Activated gamma-delta T cell treated with anti-CD3 and anti-CD28 coated beads, Interleukin-2, amount 50 U/mL, for 16 hours (primary cell): ENCODE data around the gene THEM4.
A peak's percentile ranks its signal among the peaks of the same experiment; 100 is the strongest.
"Not testable (repeated sequence)": the region's sequence is repeated elsewhere in the genome, so short reads cannot be mapped to it uniquely, and the experiment has no call there.

Experiments used
- DNase-seq: peaks from one replicate; pipeline ENCODE4 v3.0.0-alpha.2; 2020; ENCODE audit warnings: low read depth

Gene THEM4

DNA sequence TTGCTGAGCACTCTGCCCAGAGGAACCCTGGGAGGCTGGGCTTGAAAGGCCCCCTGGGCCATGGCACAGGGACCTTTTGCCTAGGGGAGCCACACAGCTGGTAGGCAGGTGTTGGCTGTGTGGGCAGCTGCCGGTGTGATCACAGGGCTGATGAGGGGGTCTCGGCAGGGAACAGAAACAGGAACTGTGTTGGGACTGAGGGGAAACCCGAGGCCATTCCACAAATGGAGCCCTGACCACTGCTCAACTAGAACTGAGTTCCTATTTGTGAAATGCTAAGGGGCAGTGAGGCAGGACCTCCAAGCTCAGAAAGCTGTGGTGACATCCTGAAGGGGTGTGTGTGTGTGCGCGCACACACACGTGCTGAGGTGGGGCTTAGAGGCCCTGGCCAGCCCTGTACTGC, 49.4 kb downstream of the THEM4 start:
- no peak for DNase-seq

GRCh38 chr1:151858886-151859665, 50.2 kb downstream of the THEM4 start:
- no peak for DNase-seq

GRCh38 chr1:151858030-151858746, 51.1 kb downstream of the THEM4 start:
- DNase-seq: no peak

GRCh38 chr1:151855933-151856332, 53.4 kb downstream of the THEM4 start:
- DNase-seq: no peak

- not testable (repeated sequence) for DNase-seq
Observed at GRCh38 chr1:151855516-151855915, 53.8 kb downstream of the THEM4 start.

- no peak for DNase-seq
Observed at GRCh38 chr1:151854658-151855057, 54.7 kb downstream of the THEM4 start.

- DNase-seq: no peak
Observed at GRCh38 chr1:151853411-151853943, 55.8 kb downstream of the THEM4 start, which contains the start of gene THEM5. THEM5 (minus strand) TSS chr1:151853712; CDS start chr1:151853565, 147 bp downstream.

- DNase-seq: no peak
Observed at GRCh38 chr1:151852733-151853132, 56.6 kb downstream of the THEM4 start.

DNA sequence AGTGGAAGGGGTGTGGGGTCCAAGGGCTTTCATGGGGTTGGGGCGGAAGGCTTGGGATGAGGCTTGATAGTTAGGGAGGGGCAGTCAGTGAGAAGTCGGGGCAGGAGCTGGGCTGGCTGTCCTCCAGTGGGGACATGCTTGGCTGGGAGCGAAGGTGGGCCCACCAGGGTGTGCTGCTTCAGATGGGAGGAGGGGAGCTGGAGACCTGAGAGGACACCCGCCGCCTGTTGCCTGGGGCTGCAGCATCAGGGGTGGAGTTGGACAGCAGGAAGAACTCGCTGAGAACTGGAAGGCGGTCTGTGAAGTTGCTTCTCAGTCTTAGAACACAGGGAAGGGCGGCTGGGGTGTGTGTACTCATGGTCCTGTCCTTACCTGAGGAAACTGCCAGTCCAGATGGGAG, 57.4 kb downstream of the THEM4 start:
- no peak for DNase-seq

GRCh38 chr1:151849871-151850270, 59.4 kb downstream of the THEM4 start:
- no peak for DNase-seq

GRCh38 chr1:151849126-151849525, 60.2 kb downstream of the THEM4 start:
- no peak for DNase-seq

GRCh38 chr1:151847867-151848596, 61.3 kb downstream of the THEM4 start:
- no peak for DNase-seq

DNA sequence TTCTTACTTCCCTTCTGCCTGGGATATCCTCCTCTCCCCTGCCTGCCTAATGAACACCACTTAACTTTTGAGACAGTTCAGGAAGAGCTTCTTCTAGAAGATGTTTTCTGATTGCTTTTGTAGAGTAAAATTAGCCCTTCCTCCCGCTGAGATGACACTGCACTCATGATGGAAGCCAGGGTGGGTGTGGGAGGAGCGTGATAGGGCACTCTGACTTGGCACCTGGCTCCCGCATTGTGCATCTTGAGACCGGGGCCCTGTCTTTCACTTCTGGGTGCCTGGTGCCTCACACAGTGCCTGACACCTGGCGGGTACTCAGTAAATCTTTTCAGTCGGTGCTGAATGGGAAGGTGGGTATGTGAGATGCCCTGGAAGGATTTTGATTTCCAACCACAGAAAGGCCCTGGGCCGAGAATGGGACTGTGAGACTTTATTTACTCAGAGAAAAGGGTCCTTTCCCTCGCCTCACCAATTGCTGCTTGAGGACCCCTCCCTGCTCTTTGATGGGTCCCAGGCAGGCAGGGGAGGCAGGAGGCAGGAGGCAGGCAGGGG, 62.5 kb downstream of the THEM4 start:
- DNase-seq: no peak

GRCh38 chr1:151846062-151846568, 63.2 kb downstream of the THEM4 start:
- no peak for DNase-seq

DNA sequence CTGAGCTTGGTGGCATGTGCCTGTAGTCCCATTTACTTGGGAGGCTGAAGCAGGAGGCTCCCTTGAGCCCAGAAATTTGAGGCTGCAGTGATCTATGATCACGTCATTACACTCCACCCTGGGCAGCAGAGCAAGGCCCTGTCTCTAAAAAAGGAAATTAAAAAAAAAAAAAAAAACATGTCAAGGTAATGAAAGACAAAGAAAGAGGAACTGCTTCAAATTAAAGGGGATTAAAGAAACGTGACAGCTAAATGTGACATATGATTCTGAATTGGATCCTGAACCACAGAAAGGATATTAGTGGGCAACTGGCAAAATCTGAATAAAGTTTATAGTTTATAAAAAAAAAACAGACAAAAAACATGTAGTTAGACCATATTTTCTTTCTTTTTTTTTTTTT, 65.9 kb downstream of the THEM4 start:
- DNase-seq: no peak

- no peak for DNase-seq
Observed at GRCh38 chr1:151841141-151841540, 68.2 kb downstream of the THEM4 start.

DNA sequence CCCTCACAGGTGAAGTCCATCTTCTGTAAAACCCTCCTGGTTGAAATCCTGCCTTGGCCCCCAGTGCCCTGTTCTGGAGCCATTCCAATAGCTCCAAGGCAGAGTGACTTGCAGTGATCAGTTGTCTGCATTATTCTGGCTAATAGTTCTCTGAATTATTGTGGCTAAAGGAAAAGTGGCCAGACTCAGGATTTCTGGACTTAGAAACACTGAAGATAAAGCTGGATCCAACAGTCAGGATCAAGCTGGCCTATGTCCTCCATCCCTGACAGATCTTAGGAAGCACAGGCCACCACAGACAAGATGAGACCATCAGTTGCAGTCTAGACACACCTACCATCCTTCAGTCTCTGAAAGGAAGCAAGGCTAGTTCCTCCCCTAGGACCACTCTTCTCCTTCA, 68.9 kb downstream of the THEM4 start:
- DNase-seq: no peak

DNA sequence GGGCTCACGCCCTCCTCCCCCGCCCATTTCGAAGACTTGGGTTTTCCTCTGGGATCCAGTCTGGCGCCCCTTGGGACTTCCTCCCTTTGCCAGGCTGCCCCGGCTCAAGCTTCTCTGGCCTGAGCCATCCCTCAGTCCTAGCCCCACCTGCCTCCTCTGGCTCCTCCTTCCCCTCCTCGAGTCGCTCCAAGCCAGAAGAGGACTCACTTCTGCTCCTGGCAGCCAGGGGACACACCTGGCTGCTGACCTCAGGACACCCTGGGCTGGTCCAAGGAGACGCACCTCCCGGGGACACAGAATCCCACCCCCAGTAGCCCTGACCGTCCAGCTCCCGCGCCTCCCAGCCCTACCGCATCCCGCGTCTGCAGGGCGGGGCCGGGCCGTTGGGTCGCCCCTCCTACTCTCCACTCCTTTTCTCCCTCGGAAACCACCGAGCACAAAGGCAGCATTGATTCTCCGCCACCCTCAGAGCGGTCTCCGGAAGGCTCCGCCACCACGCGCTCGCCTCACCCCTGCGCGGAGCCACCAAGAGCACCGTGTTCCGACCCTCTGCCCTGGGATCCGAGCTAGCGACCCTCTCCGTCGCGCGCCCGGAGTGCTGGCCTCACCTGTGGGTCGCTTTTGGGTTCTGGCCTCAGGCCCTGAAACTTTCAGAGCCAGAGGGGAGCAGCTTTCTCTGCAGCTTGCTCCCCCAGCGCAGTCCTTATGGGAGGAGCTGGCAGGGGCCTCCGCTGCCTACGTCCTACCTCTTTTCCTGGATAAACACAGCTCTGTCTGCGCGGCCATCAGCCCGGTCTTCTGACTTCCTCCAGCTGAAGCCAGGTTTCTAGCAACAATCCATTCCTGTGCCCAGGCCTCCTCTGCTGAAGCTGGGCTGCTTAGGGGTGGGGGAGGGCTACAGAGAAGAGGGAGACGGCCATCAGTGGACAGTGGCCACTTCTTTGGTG, 69.6 kb downstream of the THEM4 start, which contains the start of gene C2CD4D:
Gene C2CD4D, minus strand, starts transcription at position 364 of the 947 bp plus-strand sequence. CDS start 831 bp downstream, outside the sequence.
- peak; percentile 47 for DNase-seq

DNA sequence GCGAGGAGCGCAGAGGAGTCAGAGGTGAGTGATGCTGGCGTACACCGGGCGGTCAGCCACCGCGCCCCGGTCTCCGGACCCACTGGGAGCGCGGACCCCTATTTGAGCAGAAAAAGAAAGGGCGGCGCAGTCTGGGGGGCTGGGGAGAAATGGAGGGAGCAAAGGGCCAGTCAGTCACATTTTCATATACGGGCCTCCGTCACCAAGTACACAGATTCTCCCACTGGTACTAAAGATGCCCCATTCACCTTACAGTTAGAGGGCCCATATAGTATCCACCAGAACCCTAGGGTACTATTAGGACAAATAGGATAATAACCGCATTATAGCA, 70.3 kb downstream of the THEM4 start:
- DNase-seq: no peak

- no peak for DNase-seq
Observed at GRCh38 chr1:151838222-151839081, 70.9 kb downstream of the THEM4 start.
